ENCODE data around the gene CENPP.

The CENPP gene

DNA sequence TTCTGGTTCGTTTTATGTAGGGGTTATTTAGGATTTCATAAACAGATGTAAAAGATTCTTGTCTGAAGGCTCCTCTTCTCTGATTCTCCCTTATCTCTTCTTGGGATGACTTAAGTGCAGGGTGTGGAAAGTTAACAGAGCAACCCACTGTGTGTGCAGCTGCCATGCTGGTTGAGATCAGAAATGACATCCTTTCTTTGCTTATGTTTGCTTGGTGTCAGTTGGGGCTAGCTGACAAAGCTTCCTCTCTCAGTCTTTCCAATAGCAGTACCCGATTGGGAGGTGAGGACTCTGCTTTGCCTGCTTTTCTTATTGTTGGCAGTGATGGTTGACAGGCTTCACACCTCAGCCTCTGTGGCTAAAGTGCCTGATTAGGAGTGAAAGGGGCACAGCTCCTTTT is 52.1 kb downstream of the CENPP start:
- POLR2A ChIA-PET, result no interaction called here
- DNase-seq (ENCODE audit: extremely low spot score), result no peak

DNA sequence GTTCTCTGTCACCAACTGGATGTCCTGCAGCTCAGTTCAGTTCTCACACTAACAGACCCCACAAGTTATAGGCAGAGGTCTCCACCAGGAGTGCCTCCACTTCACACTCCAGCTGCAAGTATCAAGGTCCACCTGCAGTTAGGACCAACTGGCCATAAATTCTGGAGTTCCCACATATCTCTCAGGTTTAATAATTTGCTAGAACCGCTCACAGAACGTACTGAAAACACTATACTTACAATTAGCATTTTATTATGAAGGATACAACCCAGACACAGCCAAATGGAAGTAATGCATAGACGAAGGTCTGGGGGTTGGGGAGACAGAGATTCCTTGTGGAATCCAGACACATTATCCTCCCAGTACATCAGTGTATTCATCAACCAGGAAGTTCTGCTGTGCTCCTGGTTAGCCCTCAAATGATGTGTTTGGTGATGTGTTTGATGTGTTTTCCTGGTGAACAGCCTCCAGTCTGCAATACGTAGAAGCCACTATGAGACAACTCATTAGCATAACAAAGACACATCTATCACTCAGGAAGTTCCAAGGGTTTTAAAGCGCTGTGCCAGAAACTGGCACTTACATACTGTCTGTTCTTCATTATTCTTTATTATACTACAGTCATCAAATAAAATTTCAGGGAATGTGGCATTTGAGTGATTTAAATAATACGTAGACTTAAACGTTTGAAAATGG is 53.3 kb downstream of the CENPP start:
- TF ChIP-seq LEF1 (IDR thresholded peaks at IDR 0.05; ENCODE audit: borderline replicate concordance) (no peak), L3MBTL2 (conservative IDR thresholded peaks at IDR 0.05) (no peak), FOXK2 (IDR thresholded peaks at IDR 0.05) (no peak), TARDBP (IDR thresholded peaks at IDR 0.05) (no peak), ELF4 (IDR thresholded peaks at IDR 0.05) (no peak), NFRKB (IDR thresholded peaks at IDR 0.05) (no peak), ZNF384 (IDR thresholded peaks at IDR 0.05) (no peak), FOXA1 (IDR thresholded peaks at IDR 0.05) (no peak)
- DNase-seq (ENCODE audit: extremely low spot score), result no peak
- ChIA-PET CTCF (no interaction called here), POLR2A (no interaction called here)

More for the DNA sequence above, 52.1 kb downstream of the CENPP start:
- CTCF ChIA-PET, result no interaction called here
- TF ChIP-seq SP1 (IDR thresholded peaks at IDR 0.05) (no peak), FOXM1 (IDR thresholded peaks at IDR 0.05; ENCODE audit: borderline replicate concordance) (no peak), TARDBP (IDR thresholded peaks at IDR 0.05) (no peak), HDGF (IDR thresholded peaks at IDR 0.05; ENCODE audit: borderline replicate concordance) (no peak)

DNA sequence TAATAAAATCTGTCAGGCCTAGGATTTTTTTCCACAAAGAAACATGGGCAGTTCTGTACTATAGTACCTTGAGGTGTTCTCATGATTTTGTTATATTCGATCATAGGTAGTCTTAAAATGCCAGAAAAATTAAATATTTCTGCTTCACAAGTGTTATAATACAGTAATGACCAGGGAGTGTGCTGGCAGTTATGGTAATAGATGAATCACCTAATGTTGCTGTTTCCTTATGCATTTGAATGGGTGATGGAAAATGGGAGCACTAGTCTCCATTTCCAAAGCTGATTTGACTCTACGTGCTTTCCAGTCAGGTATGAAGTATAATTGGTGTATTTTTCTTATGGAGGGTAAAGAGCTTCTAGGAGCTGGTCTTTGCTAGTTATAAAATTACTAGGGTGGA is 54.9 kb downstream of the CENPP start:
- CTCF ChIA-PET, result no interaction called here
- DNase-seq (ENCODE audit: extremely low spot score), result no peak
- TF ChIP-seq FOXA1 (IDR thresholded peaks at IDR 0.05) (no peak), FOXK2 (IDR thresholded peaks at IDR 0.05) (no peak), CTBP1 (IDR thresholded peaks at IDR 0.05; ENCODE audit: borderline replicate concordance) (no peak), ELF4 (IDR thresholded peaks at IDR 0.05) (no peak), LEF1 (IDR thresholded peaks at IDR 0.05; ENCODE audit: borderline replicate concordance) (no peak), SUZ12 (IDR thresholded peaks at IDR 0.05) (no peak), TARDBP (IDR thresholded peaks at IDR 0.05) (no peak), HDGF (IDR thresholded peaks at IDR 0.05; ENCODE audit: borderline replicate concordance) (no peak), BHLHE40 (IDR thresholded peaks at IDR 0.05; ENCODE audit: borderline replicate concordance) (no peak), L3MBTL2 (conservative IDR thresholded peaks at IDR 0.05) (no peak), FOXM1 (IDR thresholded peaks at IDR 0.05; ENCODE audit: borderline replicate concordance) (no peak), SP1 (IDR thresholded peaks at IDR 0.05) (no peak), ARNT (IDR thresholded peaks at IDR 0.05) (no peak), NFRKB (IDR thresholded peaks at IDR 0.05) (no peak), ZNF384 (IDR thresholded peaks at IDR 0.05) (no peak)
- TF ChIP-seq, protein P1, sequence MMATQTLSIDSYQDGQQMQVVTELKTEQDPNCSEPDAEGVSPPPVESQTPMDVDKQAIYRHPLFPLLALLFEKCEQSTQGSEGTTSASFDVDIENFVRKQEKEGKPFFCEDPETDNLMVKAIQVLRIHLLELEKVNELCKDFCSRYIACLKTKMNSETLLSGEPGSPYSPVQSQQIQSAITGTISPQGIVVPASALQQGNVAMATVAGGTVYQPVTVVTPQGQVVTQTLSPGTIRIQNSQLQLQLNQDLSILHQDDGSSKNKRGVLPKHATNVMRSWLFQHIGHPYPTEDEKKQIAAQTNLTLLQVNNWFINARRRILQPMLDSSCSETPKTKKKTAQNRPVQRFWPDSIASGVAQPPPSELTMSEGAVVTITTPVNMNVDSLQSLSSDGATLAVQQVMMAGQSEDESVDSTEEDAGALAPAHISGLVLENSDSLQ (IDR thresholded peaks at IDR 0.05), result no peak
- POLR2A ChIA-PET, result no interaction called here

DNA sequence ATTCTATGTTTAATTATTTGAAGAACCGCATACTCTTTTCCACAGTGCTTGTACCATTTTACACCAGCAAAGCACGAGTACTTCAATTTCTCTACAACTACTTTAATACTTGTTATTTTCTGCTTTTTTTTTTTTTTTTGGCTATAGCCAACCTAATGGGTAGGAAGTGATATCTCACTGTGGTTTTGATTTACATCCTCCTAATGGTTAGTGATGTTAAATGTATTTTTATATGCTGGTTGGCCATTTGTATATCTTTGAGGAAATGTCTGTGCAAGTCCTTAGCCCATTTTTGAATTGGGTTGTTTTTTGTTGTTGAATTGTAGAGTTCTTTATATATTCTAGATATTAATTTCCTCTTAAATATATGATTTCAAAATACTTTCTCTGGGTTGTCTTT is 56.0 kb downstream of the CENPP start:
- TF ChIP-seq TARDBP (IDR thresholded peaks at IDR 0.05) (no peak), FOXM1 (IDR thresholded peaks at IDR 0.05; ENCODE audit: borderline replicate concordance) (no peak), ARNT (IDR thresholded peaks at IDR 0.05) (no peak), HDGF (IDR thresholded peaks at IDR 0.05; ENCODE audit: borderline replicate concordance) (no peak), SUZ12 (IDR thresholded peaks at IDR 0.05) (no peak), ZNF384 (IDR thresholded peaks at IDR 0.05) (no peak), NFRKB (IDR thresholded peaks at IDR 0.05) (no peak), FOXK2 (IDR thresholded peaks at IDR 0.05) (no peak), CTBP1 (IDR thresholded peaks at IDR 0.05; ENCODE audit: borderline replicate concordance) (no peak), LEF1 (IDR thresholded peaks at IDR 0.05; ENCODE audit: borderline replicate concordance) (no peak), L3MBTL2 (conservative IDR thresholded peaks at IDR 0.05) (no peak), SP1 (IDR thresholded peaks at IDR 0.05) (no peak), ELF4 (IDR thresholded peaks at IDR 0.05) (no peak), BHLHE40 (IDR thresholded peaks at IDR 0.05; ENCODE audit: borderline replicate concordance) (no peak), FOXA1 (IDR thresholded peaks at IDR 0.05) (no peak)
- TF ChIP-seq, protein P1 (IDR thresholded peaks at IDR 0.05), result no peak
- DNase-seq (ENCODE audit: extremely low spot score), result no peak
- POLR2A ChIA-PET, result no interaction called here
- CTCF ChIA-PET, result no interaction called here

DNA sequence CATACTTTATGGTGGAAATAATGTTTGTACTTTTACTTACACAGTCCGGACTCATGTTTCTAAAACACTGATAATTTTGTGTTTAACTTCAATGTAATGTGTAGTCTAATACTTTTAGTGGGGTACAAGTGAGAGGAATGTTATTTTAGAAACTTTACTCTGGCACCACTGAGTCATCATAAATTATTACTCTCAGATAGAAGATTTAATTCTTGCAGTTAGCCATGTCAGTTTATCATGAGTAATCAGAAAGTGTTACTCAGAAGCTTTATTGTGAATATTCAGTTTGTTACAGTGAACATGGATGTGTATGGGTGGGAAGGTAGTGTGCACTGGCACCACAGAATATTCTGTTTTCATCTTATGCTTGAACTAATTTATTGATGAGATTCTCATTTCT is 58.6 kb downstream of the CENPP start:
- ChIA-PET POLR2A (no interaction called here), CTCF (interaction anchor here (1.1 kb wide), 1 partner anchor 19 kb away, joined by 3 read pairs; no protein-coding TSS in a partner anchor)
- DNase-seq (ENCODE audit: extremely low spot score), result no peak
- TF ChIP-seq, protein P1 (IDR thresholded peaks at IDR 0.05), result no peak; the same call in 1 of the 2 replicates
- no peak for TF ChIP-seq ZNF384 (IDR thresholded peaks at IDR 0.05)
- TF ChIP-seq FOXK2 (IDR thresholded peaks at IDR 0.05), result no peak
- no peak for TF ChIP-seq NFRKB (IDR thresholded peaks at IDR 0.05)
- no peak for TF ChIP-seq CTBP1 (IDR thresholded peaks at IDR 0.05; ENCODE audit: borderline replicate concordance)
- TF ChIP-seq L3MBTL2 (conservative IDR thresholded peaks at IDR 0.05), result no peak
- no peak for TF ChIP-seq LEF1 (IDR thresholded peaks at IDR 0.05; ENCODE audit: borderline replicate concordance)
- no peak for TF ChIP-seq SP1 (IDR thresholded peaks at IDR 0.05)
- no peak for TF ChIP-seq BHLHE40 (IDR thresholded peaks at IDR 0.05; ENCODE audit: borderline replicate concordance)
- no peak for TF ChIP-seq ELF4 (IDR thresholded peaks at IDR 0.05)
- no peak for TF ChIP-seq FOXM1 (IDR thresholded peaks at IDR 0.05; ENCODE audit: borderline replicate concordance)
- no peak for TF ChIP-seq FOXA1 (IDR thresholded peaks at IDR 0.05)
- TF ChIP-seq TARDBP (IDR thresholded peaks at IDR 0.05), result no peak
- TF ChIP-seq SUZ12 (IDR thresholded peaks at IDR 0.05), result no peak

DNA sequence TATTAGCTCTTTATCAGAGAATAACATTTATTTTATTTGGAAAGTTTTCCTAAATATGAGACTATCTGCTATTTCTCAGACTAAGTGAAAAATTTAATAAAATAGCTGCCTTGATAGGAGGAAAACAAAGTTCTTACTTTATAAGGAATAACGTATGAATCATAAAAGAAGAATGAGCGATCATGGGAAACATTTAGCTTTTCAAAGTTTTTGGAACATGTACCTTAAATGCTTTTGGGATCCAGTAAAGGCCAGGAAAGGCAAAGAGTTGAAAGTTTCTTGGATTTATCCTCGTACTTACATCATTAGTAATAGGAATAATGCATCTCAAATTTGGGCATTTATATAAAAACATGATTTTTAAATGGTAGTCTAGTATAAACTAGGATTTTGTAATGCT is 59.2 kb downstream of the CENPP start:
- no peak for TF ChIP-seq HDGF (IDR thresholded peaks at IDR 0.05; ENCODE audit: borderline replicate concordance)
- no peak for TF ChIP-seq BHLHE40 (IDR thresholded peaks at IDR 0.05; ENCODE audit: borderline replicate concordance)
- TF ChIP-seq SUZ12 (IDR thresholded peaks at IDR 0.05), result no peak
- no peak for TF ChIP-seq NFRKB (IDR thresholded peaks at IDR 0.05)
- no peak for TF ChIP-seq ELF4 (IDR thresholded peaks at IDR 0.05)
- TF ChIP-seq CTBP1 (IDR thresholded peaks at IDR 0.05; ENCODE audit: borderline replicate concordance), result no peak
- TF ChIP-seq SP1 (IDR thresholded peaks at IDR 0.05), result no peak
- TF ChIP-seq, protein P1 (IDR thresholded peaks at IDR 0.05), result no peak
- no peak for TF ChIP-seq FOXM1 (IDR thresholded peaks at IDR 0.05; ENCODE audit: borderline replicate concordance)
- ChIA-PET CTCF (interaction anchor here (1.1 kb wide), 1 partner anchor 19 kb away, joined by 3 read pairs; no protein-coding TSS in a partner anchor), POLR2A (no interaction called here)
- no peak for DNase-seq (ENCODE audit: extremely low spot score)
